SK-N-SH (cell line): Measurements from ENCODE around the gene ABCA3. TPM values are rescaled to one million over a fixed set of nuclear protein-coding genes. Genes with fewer than 3 reads are reported as not detected.

Source experiments
- CTCF ChIA-PET: fragments of 300-600, 350-600 bp; formaldehyde crosslinking; extraction: SDS; loops from one replicate; lab custom pipeline; 2021; lab: Yijun Ruan, JAX
- POLR2A ChIA-PET: fragments of 350-600 bp; sonication (Branson Sonifier 250); formaldehyde crosslinking; extraction: SDS; loops from one replicate; lab custom pipeline; 2020; ENCODE audit warnings: antibody characterized with exemption, inconsistent platforms; lab: Yijun Ruan, JAX
- DNase-seq: peaks from one replicate; pipeline ENCODE4 v3.0.0; 2012
- H2AFZ ChIP-seq: fragments of 200-600 bp; sonication (generic); 2 replicates; pipeline ENCODE4 v1.8.1; 2016; ENCODE audit warnings: antibody characterized with exemption, mild to moderate bottlenecking, low read depth
- H3F3A ChIP-seq: fragments of 200-600 bp; sonication (generic); replicated peaks from 2 replicates; pipeline ENCODE3; 2016; ENCODE audit warnings: antibody characterized with exemption, mild to moderate bottlenecking; ENCODE audit not compliant: insufficient read depth
- H3K27ac ChIP-seq, 2 experiments: fragments of 200-500 bp in 1 of 2; fragments of 200-600 bp in 1 of 2; sonication (Bioruptor generic) in 1 of 2; sonication (generic), shearing (Covaris generic) in 1 of 2; 2 replicates each; pipeline versions ENCODE4 v1.5.1 to v1.6.1; 2014 to 2016; ENCODE audit warnings: low read depth in 2 of 2, inconsistent platforms in 1 of 2, low read length in 1 of 2, mild to moderate bottlenecking in 1 of 2, mixed read lengths in 1 of 2
- H3K27me3 ChIP-seq: fragments of 200-600 bp; sonication (generic), shearing (Covaris generic); 2 replicates; pipeline ENCODE4 v1.6.1; 2016; ENCODE audit warnings: mixed run types; ENCODE audit not compliant: insufficient read depth
- H3K36me3 ChIP-seq, 2 experiments: fragments of 200-500 bp in 1 of 2; fragments of 200-600 bp in 1 of 2; sonication (Bioruptor generic) in 1 of 2; sonication (generic) in 1 of 2; replicated peaks in 1 of 2; 2 replicates each; pipeline versions ENCODE3 to v1.5.1; 2014 to 2016; ENCODE audit warnings: low read length in 1 of 2, mild to moderate bottlenecking in 1 of 2; ENCODE audit not compliant: insufficient read depth in 2 of 2, control insufficient read depth in 1 of 2
- H3K4me1 ChIP-seq, 2 experiments: fragments of 200-500 bp in 1 of 2; fragments of 200-600 bp in 1 of 2; sonication (Bioruptor generic) in 1 of 2; sonication (generic), shearing (Covaris generic) in 1 of 2; 2 replicates each; pipeline versions ENCODE4 v1.5.1 to v1.6.1; 2014 to 2016; ENCODE audit warnings: low read depth in 1 of 2, low read length in 1 of 2, mixed run types in 1 of 2; ENCODE audit not compliant: insufficient read depth in 2 of 2, control insufficient read depth in 1 of 2
- H3K4me2 ChIP-seq: fragments of 200-600 bp; sonication (generic), shearing (Covaris generic); 2 replicates; pipeline ENCODE4 v1.6.1; 2017; ENCODE audit warnings: mixed run types
- H3K4me3 ChIP-seq, 2 experiments: fragments of 200-500 bp in 1 of 2; fragments of 200-600 bp in 1 of 2; sonication (Bioruptor generic) in 1 of 2; sonication (generic), shearing (Covaris generic) in 1 of 2; 2 replicates each; pipeline versions ENCODE4 v1.5.1 to v1.8.1; 2014 to 2016; ENCODE audit warnings: low read depth in 2 of 2, inconsistent platforms in 1 of 2, low read length in 1 of 2, mild to moderate bottlenecking in 1 of 2, mixed read lengths in 1 of 2, moderate library complexity in 1 of 2
- H3K79me2 ChIP-seq: fragments of 200-600 bp; sonication (generic); 2 replicates; pipeline ENCODE4 v1.8.1; 2017; ENCODE audit warnings: mild to moderate bottlenecking; ENCODE audit not compliant: insufficient read depth
- H3K9ac ChIP-seq: fragments of 200-600 bp; sonication (generic); 2 replicates; pipeline ENCODE4 v1.6.1; 2017; ENCODE audit warnings: mixed run types
- H3K9me2 ChIP-seq: fragments of 200-600 bp; sonication (generic); 2 replicates; pipeline ENCODE4 v1.6.1; 2017; ENCODE audit warnings: mixed run types
- H3K9me3 ChIP-seq: fragments of 200-600 bp; sonication (generic); 2 replicates; pipeline ENCODE4 v1.6.1; 2017; ENCODE audit warnings: mixed run types, mild to moderate bottlenecking, moderate library complexity
- H4K20me1 ChIP-seq: fragments of 200-600 bp; sonication (generic); 2 replicates; pipeline ENCODE4 v1.6.1; 2017; ENCODE audit warnings: mild to moderate bottlenecking, mixed run types; ENCODE audit not compliant: insufficient read depth
- CHD2 ChIP-seq: fragments of 150-350 bp; IDR thresholded peaks from 2 replicates; pipeline ENCODE4 v1.6.1; 2018; ENCODE audit warnings: low read length; ENCODE audit not compliant: partially characterized antibody
- ELF1 ChIP-seq: IDR thresholded peaks from 2 replicates; pipeline ENCODE4 v1.4.0; 2012
- EZH2phosphoT487 ChIP-seq: fragments of 200-600 bp; sonication (generic); IDR thresholded peaks from 2 replicates; pipeline ENCODE4 v1.6.1; 2017; ENCODE audit warnings: low read depth, mixed run types, mild to moderate bottlenecking, antibody characterized with exemption, moderate library complexity, borderline replicate concordance
- FOXJ3 ChIP-seq: sonication (generic); formaldehyde crosslinking; IDR thresholded peaks from 2 replicates; pipeline ENCODE4 v1.5.1; 2020; ENCODE audit warnings: mild to moderate bottlenecking, missing genetic modification reagents
- JUND ChIP-seq: IDR thresholded peaks from 2 replicates; pipeline ENCODE4 v1.4.0; 2012
- MEF2A ChIP-seq: IDR thresholded peaks from 2 replicates; pipeline ENCODE4 v1.4.0; 2012; ENCODE audit warnings: low read depth, borderline replicate concordance
- NFIC ChIP-seq: IDR thresholded peaks from 2 replicates; pipeline ENCODE4 v1.4.0; 2012; ENCODE audit warnings: borderline replicate concordance
- RAD21 ChIP-seq: IDR thresholded peaks from 2 replicates; pipeline ENCODE4 v1.6.1; 2012; ENCODE audit warnings: mild to moderate bottlenecking, low read length
- RXRA ChIP-seq: IDR thresholded peaks from 2 replicates; pipeline ENCODE4 v1.4.0; 2012; ENCODE audit warnings: low read depth, mild to moderate bottlenecking, borderline replicate concordance
- SIN3A ChIP-seq: IDR thresholded peaks from 2 replicates; pipeline ENCODE4 v1.6.1; 2012; ENCODE audit warnings: low read depth, mild to moderate bottlenecking, low read length, moderate library complexity, borderline replicate concordance
- SMC3 ChIP-seq: IDR thresholded peaks from 2 replicates; pipeline ENCODE4 v1.6.1; 2012; ENCODE audit warnings: low read depth, low read length, improper control_type of control experiment
- WGBS: methylation state at CpG from one replicate; pipeline ENCODE4 v1.1.6; 2017; ENCODE audit warnings: low lambda C conversion rate; 5-methylcytosine and 5-hydroxymethylcytosine counted together
- polyA plus RNA-seq, 3 experiments: library from polyadenylated mRNA; depleted of rRNA; stranded (reverse); fragments of >200 nt; gene quantifications; 2 replicates each; pipeline ENCODE4 v1.2.3, GENCODE V29; 2012
- TF ChIP-seq, protein P1 (sequence below): fragments of 150-350 bp; IDR thresholded peaks from 2 replicates; pipeline ENCODE4 v1.6.1; 2017; ENCODE audit warnings: antibody characterized with exemption, low read length, low read depth, borderline replicate concordance
- TF ChIP-seq, protein P2 (sequence below): fragments of 150-350 bp; IDR thresholded peaks from 2 replicates; pipeline ENCODE4 v1.6.1; 2016; ENCODE audit warnings: mild to moderate bottlenecking, low read depth, low read length
- TF ChIP-seq, protein P3 (sequence below): fragments of 200-600 bp; sonication (generic); IDR thresholded peaks from 2 replicates; pipeline ENCODE4 v1.6.1; 2017; ENCODE audit warnings: antibody characterized with exemption, mild to moderate bottlenecking, moderate library complexity
- TF ChIP-seq, protein P4 (sequence below): IDR thresholded peaks from 2 replicates; pipeline ENCODE4 v1.4.0; 2012; ENCODE audit warnings: low read depth, borderline replicate concordance
- TF ChIP-seq, protein P5 (sequence below): IDR thresholded peaks from 2 replicates; pipeline ENCODE4 v1.4.0; 2012; ENCODE audit warnings: low read depth, borderline replicate concordance
- TF ChIP-seq, protein P6 (sequence below): IDR thresholded peaks from 2 replicates; pipeline ENCODE4; 2012

The ABCA3 gene
- polyA plus RNA-seq, 1 of the 3 experiments (the other 2 are of a cell fraction): 9.9 TPM

DNA sequence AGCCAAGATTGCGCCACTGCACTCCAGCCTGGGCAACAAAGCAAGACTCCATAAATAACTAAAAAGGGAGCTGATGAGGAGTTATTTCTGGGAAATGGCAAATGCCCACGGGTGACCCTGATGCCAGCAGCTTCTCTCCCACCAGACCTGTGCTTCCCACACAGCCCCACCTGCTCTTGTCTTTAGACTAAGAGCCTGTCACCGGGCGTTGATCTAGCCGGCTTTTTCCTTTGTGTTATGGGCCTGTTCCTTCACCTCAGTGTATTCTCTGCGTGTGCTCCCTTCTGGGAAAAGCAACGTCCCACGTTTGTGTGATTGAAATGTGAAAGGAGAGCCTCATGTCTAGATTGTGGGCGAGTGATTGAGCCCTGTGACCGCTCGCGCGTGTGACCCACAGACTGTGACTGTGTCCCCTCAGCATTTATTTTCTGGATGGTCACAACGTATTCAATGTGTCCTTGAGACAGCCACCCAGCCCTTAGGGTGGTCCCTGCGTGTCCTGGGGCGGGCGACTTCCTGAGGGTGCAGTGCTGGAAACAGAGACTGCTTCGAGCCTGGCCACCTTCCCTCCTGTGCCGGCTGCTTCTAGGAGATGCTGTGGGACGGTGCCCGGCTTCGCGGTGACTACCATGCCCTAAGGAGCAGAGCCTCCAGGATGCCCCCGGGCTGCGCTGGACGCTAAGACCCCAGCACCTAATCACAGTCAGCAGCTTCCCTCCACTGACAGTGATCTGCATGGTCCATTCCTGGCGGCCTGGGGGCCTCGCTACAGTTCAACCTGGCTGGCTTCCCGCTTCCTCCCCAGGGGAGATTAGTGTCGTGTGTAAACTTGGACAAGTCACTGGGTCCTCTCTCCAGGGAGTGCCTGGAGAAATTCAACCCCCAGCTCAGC is 64.8 kb downstream of the ABCA3 start:
- DNase-seq: no peak
- Histone ChIP-seq H3K27me3 (no peaks in the 10 kb centered on the region), H3K9me2 (no peaks in the 10 kb centered on the region), H3K9me3 (no peaks in the 10 kb centered on the region), H3K36me3 (peaks cover 0 to 6% of the 10 kb centered on the region in 2 experiments), H4K20me1 (0 out of 2 replicates have a peak, but pooled peaks cover 4% of the 10 kb centered on the region), H3K79me2 (peaks cover 10% of the 10 kb centered on the region; the same call in 1 of the 2 replicates), H3K4me1 (peaks cover 0 to 1% of the 10 kb centered on the region in 2 experiments; a peak in 1 of 4 replicates), H2AFZ (no peak overlapping the region), H3K9ac (no peak overlapping the region), H3K27ac (no peak overlapping the region), H3F3A (peaks cover 4% of the 10 kb centered on the region), H3K4me2 (no peak overlapping the region), H3K4me3 (no peak overlapping the region)
- CTCF ChIA-PET: interaction anchor here (0.9 to 1.3 kb wide), 3 partner anchors 43 to 81 kb away, joined by 4 to 6 read pairs (median 4); partner anchors contain the start of gene ABCA3
- POLR2A ChIA-PET: no interaction called here
- TF ChIP-seq JUND (no peak), ELF1 (no peak), EZH2phosphoT487 (no peak), SMC3 (no peak), CHD2 (no peak), SIN3A (no peak), FOXJ3 (no peak), NFIC (no peak), RAD21 (no peak), MEF2A (no peak), RXRA (no peak)
- TF ChIP-seq, protein P1, sequence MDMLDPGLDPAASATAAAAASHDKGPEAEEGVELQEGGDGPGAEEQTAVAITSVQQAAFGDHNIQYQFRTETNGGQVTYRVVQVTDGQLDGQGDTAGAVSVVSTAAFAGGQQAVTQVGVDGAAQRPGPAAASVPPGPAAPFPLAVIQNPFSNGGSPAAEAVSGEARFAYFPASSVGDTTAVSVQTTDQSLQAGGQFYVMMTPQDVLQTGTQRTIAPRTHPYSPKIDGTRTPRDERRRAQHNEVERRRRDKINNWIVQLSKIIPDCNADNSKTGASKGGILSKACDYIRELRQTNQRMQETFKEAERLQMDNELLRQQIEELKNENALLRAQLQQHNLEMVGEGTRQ: no peak
- TF ChIP-seq, protein P2, sequence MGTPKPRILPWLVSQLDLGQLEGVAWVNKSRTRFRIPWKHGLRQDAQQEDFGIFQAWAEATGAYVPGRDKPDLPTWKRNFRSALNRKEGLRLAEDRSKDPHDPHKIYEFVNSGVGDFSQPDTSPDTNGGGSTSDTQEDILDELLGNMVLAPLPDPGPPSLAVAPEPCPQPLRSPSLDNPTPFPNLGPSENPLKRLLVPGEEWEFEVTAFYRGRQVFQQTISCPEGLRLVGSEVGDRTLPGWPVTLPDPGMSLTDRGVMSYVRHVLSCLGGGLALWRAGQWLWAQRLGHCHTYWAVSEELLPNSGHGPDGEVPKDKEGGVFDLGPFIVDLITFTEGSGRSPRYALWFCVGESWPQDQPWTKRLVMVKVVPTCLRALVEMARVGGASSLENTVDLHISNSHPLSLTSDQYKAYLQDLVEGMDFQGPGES: no peak
- TF ChIP-seq, protein P3, sequence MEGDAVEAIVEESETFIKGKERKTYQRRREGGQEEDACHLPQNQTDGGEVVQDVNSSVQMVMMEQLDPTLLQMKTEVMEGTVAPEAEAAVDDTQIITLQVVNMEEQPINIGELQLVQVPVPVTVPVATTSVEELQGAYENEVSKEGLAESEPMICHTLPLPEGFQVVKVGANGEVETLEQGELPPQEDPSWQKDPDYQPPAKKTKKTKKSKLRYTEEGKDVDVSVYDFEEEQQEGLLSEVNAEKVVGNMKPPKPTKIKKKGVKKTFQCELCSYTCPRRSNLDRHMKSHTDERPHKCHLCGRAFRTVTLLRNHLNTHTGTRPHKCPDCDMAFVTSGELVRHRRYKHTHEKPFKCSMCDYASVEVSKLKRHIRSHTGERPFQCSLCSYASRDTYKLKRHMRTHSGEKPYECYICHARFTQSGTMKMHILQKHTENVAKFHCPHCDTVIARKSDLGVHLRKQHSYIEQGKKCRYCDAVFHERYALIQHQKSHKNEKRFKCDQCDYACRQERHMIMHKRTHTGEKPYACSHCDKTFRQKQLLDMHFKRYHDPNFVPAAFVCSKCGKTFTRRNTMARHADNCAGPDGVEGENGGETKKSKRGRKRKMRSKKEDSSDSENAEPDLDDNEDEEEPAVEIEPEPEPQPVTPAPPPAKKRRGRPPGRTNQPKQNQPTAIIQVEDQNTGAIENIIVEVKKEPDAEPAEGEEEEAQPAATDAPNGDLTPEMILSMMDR: no peak
- TF ChIP-seq, protein P4, sequence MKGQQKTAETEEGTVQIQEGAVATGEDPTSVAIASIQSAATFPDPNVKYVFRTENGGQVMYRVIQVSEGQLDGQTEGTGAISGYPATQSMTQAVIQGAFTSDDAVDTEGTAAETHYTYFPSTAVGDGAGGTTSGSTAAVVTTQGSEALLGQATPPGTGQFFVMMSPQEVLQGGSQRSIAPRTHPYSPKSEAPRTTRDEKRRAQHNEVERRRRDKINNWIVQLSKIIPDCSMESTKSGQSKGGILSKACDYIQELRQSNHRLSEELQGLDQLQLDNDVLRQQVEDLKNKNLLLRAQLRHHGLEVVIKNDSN: no peak
- TF ChIP-seq, protein P5, sequence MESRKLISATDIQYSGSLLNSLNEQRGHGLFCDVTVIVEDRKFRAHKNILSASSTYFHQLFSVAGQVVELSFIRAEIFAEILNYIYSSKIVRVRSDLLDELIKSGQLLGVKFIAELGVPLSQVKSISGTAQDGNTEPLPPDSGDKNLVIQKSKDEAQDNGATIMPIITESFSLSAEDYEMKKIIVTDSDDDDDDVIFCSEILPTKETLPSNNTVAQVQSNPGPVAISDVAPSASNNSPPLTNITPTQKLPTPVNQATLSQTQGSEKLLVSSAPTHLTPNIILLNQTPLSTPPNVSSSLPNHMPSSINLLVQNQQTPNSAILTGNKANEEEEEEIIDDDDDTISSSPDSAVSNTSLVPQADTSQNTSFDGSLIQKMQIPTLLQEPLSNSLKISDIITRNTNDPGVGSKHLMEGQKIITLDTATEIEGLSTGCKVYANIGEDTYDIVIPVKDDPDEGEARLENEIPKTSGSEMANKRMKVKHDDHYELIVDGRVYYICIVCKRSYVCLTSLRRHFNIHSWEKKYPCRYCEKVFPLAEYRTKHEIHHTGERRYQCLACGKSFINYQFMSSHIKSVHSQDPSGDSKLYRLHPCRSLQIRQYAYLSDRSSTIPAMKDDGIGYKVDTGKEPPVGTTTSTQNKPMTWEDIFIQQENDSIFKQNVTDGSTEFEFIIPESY: no peak
- TF ChIP-seq, protein P6, sequence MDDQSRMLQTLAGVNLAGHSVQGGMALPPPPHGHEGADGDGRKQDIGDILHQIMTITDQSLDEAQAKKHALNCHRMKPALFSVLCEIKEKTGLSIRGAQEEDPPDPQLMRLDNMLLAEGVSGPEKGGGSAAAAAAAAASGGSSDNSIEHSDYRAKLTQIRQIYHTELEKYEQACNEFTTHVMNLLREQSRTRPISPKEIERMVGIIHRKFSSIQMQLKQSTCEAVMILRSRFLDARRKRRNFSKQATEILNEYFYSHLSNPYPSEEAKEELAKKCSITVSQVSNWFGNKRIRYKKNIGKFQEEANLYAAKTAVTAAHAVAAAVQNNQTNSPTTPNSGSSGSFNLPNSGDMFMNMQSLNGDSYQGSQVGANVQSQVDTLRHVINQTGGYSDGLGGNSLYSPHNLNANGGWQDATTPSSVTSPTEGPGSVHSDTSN: no peak
- WGBS: 97% methylated on average over 16 of the region's 30 CpGs
